ENCODE results near the gene PSAPL1.

PSAPL1 gene

DNA sequence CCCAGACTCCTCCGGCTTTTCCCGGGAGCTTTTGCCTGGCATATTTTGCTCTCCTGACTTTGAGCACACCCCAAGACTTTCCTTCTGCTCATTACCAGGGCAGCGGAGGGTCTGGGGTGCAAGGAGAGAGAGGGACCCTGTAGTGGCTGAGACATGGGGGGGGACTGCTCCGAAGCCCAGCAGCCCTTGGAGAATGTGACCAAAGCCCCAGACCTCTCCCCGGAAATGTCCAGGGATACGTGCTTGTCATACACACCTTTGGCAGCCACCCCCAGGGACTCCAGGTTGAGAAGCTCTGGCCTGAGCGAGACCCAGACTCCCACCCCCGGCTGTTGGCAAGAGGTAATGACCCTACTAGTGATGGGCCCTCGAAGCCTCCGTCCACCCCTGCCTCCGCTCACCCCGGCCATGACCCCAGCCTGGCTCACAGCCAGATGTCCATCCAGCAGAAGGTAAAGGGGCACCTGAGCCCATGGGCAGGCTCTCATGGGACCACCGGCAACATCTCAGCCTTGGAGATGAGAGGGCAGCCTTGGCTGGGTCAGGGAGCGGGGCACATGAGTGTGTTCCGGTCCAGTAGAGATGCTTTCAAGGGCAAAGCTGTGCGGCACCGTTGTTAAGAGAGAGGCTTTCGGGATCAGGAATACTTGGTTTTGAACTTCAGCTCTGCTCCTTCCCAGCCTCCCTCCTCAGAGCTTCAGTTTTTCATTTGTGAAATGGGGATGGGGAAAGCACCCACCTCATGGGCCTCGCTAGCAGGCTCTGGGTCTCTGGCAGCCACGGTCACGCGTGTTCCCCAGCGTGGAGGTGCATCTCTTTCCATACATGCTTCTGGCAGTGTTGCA is 2.0 kb downstream of the PSAPL1 start:
- no peak for DNase-seq (ENCODE audit: extremely low spot score, insufficient read length, low read depth)
- FAIRE-seq: no peak

GRCh38 chr4:7431696-7432530 is 2.8 kb downstream of the PSAPL1 start:
- FAIRE-seq (no peak), DNase-seq (ENCODE audit: extremely low spot score, insufficient read length, low read depth) (no peak)

GRCh38 chr4:7430965-7431695 is 3.6 kb downstream of the PSAPL1 start:
- DNase-seq (ENCODE audit: extremely low spot score, insufficient read length, low read depth) (no peak), FAIRE-seq (no peak)

GRCh38 chr4:7430368-7430964 is 4.3 kb downstream of the PSAPL1 start:
- FAIRE-seq (no peak), DNase-seq (ENCODE audit: extremely low spot score, insufficient read length, low read depth) (no peak)

- FAIRE-seq (no peak), DNase-seq (ENCODE audit: extremely low spot score, insufficient read length, low read depth) (no peak)
These were observed 5.1 kb downstream of the PSAPL1 start for GRCh38 chr4:7429601-7430078.

DNA sequence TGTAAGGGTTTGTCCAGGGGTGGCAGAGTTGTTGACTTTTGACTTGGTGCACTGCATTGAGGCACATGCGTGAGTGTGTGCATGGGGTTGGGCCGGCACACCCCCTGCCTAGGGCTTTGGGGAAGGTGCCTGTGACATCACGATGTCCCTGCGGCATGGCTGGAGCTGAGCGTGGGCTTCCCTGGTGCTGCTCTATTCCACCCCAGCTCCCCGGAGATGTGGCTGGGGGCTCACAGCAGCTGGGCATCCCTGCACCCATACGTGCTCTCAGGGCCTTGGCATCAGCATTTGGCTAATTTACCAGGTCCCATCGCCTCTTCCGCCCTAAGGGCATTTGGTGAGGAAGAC is 5.7 kb downstream of the PSAPL1 start:
- DNase-seq (ENCODE audit: extremely low spot score, insufficient read length, low read depth): no peak
- FAIRE-seq: no peak

GRCh38 chr4:7428261-7429068 is 6.3 kb downstream of the PSAPL1 start:
- FAIRE-seq (no peak), DNase-seq (ENCODE audit: extremely low spot score, insufficient read length, low read depth) (no peak)

GRCh38 chr4:7427831-7428260 is 6.9 kb downstream of the PSAPL1 start:
- FAIRE-seq: no peak
- no peak for DNase-seq (ENCODE audit: extremely low spot score, insufficient read length, low read depth)

- DNase-seq (ENCODE audit: extremely low spot score, insufficient read length, low read depth) (no peak), FAIRE-seq (no peak)
These were observed 7.4 kb downstream of the PSAPL1 start for GRCh38 chr4:7427361-7427760.

DNA sequence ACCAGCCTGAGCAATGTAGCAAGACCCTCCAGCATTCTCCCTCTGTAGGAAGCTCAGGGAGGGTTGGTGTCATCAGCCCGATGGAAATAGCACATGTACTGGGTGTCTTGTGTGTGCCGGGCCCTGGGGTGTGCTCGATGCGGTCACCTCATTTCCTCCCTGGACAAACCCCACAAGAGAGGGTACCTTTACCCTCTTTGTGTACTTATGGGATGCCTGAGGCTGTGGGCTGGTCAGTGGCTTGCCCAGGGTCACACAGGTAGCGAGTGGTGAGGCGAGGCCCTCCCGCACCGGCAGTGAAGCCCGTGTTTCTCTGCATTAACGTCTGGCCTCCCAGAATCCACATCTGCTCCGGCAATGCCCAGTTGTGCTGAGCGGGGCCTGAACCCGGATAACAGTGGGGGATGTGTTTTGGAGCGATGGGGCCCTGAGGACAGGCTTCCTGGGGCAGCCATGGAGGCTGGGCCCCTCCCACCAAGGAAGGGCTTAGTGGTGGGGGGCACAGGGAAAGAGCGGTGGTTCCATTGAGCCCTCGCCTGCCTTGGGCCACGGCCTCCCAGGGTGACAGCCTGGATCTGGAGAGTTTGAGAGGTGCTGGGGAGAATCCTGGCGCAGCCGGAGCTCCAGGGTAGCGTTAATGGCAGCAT is 8.1 kb downstream of the PSAPL1 start:
- FAIRE-seq (no peak), DNase-seq (ENCODE audit: extremely low spot score, insufficient read length, low read depth) (no peak)

- FAIRE-seq: no peak
- no peak for DNase-seq (ENCODE audit: extremely low spot score, insufficient read length, low read depth)
These were observed 8.9 kb downstream of the PSAPL1 start for GRCh38 chr4:7425591-7426468.

GRCh38 chr4:7425124-7425523 is 9.6 kb downstream of the PSAPL1 start:
- DNase-seq (ENCODE audit: extremely low spot score, insufficient read length, low read depth) (no peak), FAIRE-seq (no peak)

DNA sequence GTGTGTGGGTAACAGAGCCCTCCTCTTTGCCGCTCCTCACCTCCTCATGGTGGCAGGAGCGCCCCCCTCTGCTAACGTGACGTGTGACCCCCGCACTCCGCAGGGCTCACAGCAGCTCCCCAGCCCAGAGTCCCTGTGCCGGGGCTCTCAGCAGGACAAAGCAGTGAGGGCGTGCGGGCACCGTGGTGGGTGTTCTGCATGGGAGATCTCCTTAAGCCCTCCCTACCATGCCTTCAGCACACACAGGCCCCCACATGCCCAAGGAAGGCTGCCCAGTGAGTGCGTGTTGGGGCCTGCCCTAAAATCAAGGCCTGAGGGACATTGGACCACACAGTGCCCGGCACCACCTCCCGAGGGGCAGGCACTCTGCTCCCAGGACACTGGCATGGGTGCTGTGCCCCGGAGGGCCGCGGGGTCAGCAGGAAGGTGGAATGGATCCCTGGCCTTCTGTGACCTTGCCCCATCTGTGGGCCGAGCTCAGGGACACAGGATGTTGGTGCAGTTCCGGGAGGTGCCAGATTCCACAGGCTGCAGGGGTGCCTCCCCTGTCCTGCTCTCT is 10.1 kb downstream of the PSAPL1 start:
- no peak for DNase-seq (ENCODE audit: extremely low spot score, insufficient read length, low read depth)
- no peak for FAIRE-seq

- DNase-seq (ENCODE audit: extremely low spot score, insufficient read length, low read depth): no peak
- no peak for FAIRE-seq
These were observed 10.8 kb downstream of the PSAPL1 start for GRCh38 chr4:7423801-7424552.

DNA sequence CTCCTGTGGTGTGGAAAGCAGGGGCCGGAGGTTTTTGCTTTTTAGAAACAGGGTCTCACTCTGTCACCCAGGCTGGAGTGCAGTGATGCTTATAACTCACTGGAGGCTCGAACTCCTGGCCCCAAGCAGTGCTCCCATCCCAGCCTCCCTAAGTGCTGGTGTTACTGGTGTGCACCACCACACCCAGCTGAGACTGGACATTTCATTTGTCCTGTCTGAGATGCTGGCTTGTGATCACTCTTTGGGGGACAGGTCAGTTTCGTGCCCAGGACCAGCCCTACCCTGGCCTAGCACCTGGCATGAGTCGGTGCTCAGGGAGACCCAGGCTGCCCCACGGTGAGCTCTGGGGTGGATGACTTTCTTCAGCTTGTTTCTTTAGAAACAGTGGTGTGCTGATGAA is 11.3 kb downstream of the PSAPL1 start:
- no peak for FAIRE-seq
- no peak for DNase-seq (ENCODE audit: extremely low spot score, insufficient read length, low read depth)

GRCh38 chr4:7422898-7423180 is 11.9 kb downstream of the PSAPL1 start:
- FAIRE-seq (no peak), DNase-seq (ENCODE audit: extremely low spot score, insufficient read length, low read depth) (no peak)

All from GM18507 (cell line).